ENCODE data around the gene LRP6. TPM values are rescaled to one million over a fixed set of nuclear protein-coding genes. Genes with fewer than 3 reads are reported as not detected.

The LRP6 gene
- total and polyA plus RNA-seq, 10 of the 15 experiments (the other 5 are each of a cell fraction or from before 2014, with no cell fraction given) = 1.5 to 14.9 (median 6.1) TPM

GRCh38 chr12:12171991-12172511 is 94.8 kb downstream of the LRP6 start (continued):
- TF ChIP-seq BMI1 (IDR thresholded peaks at IDR 0.05; ENCODE audit: borderline replicate concordance) (0 out of 2 replicates have a peak, but pooled peaks have one; percentile 60), CBX3 (IDR thresholded peaks at IDR 0.05; ENCODE audit: borderline replicate concordance, low read depth) (no peak), IRF4 (IDR thresholded peaks at IDR 0.05; ENCODE audit: low read depth, low read length) (peak; percentile 81), TCF7 (IDR thresholded peaks at IDR 0.05; ENCODE audit: borderline replicate concordance) (no peak), NFYA (IDR thresholded peaks at IDR 0.05; ENCODE audit: borderline replicate concordance, low read depth, low read length) (no peak), RELA (IDR thresholded peaks at IDR 0.05; ENCODE audit: borderline replicate concordance, partially characterized antibody) (no peak), KLF5 (IDR thresholded peaks at IDR 0.05; ENCODE audit: partially characterized antibody) (no peak), CBX5 (IDR thresholded peaks at IDR 0.05; ENCODE audit: low read depth) (no peak), MEF2A (IDR thresholded peaks at IDR 0.05; ENCODE audit: insufficient read depth, low read depth, low read length) (peak; percentile 61; the same call in 1 of the 2 replicates), ZZZ3 (IDR thresholded peaks at IDR 0.05; ENCODE audit: control insufficient read depth, insufficient read length, low read depth) (no peak), MLLT1 (IDR thresholded peaks at IDR 0.05) (peak; percentile 92), PBX3 (IDR thresholded peaks at IDR 0.05; ENCODE audit: insufficient replicate concordance, low read depth, low read length) (no peak), KAT2A (conservative IDR thresholded peaks at IDR 0.05; ENCODE audit: control insufficient read depth, low read depth, low read length) (no peak), ZNF24 (IDR thresholded peaks at IDR 0.05) (no peak), RUNX3 (IDR thresholded peaks at IDR 0.05; ENCODE audit: low read length) (peak; percentile 99), PAX5 (IDR thresholded peaks at IDR 0.05; ENCODE audit: borderline replicate concordance, low read depth, low read length) (peak; percentile 71), HSF1 (IDR thresholded peaks at IDR 0.05; ENCODE audit: low read depth, low read length) (no peak)
- TF ChIP-seq, protein P1, sequence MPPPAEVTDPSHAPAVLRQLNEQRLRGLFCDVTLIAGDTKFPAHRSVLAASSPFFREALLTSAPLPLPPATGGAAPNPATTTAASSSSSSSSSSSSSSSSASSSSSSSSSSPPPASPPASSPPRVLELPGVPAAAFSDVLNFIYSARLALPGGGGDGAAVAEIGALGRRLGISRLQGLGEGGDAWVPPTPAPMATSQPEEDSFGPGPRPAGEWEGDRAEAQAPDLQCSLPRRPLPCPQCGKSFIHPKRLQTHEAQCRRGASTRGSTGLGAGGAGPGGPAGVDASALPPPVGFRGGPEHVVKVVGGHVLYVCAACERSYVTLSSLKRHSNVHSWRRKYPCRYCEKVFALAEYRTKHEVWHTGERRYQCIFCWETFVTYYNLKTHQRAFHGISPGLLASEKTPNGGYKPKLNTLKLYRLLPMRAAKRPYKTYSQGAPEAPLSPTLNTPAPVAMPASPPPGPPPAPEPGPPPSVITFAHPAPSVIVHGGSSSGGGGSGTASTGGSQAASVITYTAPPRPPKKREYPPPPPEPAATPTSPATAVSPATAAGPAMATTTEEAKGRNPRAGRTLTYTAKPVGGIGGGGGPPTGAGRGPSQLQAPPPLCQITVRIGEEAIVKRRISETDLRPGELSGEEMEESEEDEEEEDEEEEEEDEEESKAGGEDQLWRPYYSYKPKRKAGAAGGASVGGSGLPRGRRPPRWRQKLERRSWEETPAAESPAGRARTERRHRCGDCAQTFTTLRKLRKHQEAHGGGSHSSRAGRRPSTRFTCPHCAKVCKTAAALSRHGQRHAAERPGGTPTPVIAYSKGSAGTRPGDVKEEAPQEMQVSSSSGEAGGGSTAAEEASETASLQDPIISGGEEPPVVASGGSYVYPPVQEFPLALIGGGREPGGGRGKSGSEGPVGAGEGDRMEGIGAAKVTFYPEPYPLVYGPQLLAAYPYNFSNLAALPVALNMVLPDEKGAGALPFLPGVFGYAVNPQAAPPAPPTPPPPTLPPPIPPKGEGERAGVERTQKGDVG (CRISPR knock-in tag; IDR thresholded peaks at IDR 0.05) = no peak
- TF ChIP-seq, protein P2, sequence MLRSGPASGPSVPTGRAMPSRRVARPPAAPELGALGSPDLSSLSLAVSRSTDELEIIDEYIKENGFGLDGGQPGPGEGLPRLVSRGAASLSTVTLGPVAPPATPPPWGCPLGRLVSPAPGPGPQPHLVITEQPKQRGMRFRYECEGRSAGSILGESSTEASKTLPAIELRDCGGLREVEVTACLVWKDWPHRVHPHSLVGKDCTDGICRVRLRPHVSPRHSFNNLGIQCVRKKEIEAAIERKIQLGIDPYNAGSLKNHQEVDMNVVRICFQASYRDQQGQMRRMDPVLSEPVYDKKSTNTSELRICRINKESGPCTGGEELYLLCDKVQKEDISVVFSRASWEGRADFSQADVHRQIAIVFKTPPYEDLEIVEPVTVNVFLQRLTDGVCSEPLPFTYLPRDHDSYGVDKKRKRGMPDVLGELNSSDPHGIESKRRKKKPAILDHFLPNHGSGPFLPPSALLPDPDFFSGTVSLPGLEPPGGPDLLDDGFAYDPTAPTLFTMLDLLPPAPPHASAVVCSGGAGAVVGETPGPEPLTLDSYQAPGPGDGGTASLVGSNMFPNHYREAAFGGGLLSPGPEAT (IDR thresholded peaks at IDR 0.05; ENCODE audit: low read depth) = peak; percentile 74; the same call in 1 of the 2 replicates
- TF ChIP-seq, protein P3, sequence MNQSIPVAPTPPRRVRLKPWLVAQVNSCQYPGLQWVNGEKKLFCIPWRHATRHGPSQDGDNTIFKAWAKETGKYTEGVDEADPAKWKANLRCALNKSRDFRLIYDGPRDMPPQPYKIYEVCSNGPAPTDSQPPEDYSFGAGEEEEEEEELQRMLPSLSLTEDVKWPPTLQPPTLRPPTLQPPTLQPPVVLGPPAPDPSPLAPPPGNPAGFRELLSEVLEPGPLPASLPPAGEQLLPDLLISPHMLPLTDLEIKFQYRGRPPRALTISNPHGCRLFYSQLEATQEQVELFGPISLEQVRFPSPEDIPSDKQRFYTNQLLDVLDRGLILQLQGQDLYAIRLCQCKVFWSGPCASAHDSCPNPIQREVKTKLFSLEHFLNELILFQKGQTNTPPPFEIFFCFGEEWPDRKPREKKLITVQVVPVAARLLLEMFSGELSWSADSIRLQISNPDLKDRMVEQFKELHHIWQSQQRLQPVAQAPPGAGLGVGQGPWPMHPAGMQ (IDR thresholded peaks at IDR 0.05; ENCODE audit: borderline replicate concordance) = no peak

All from GM12878 (cell line).